H9 (cell line): Measurements from ENCODE around the gene NECAB2. TPM values are rescaled to one million over a fixed set of nuclear protein-coding genes. Genes with fewer than 3 reads are reported as not detected.

Experiments used
- DNase-seq: peaks from one replicate; pipeline ENCODE4 v3.0.0-alpha.2; 2017
- H2AFZ ChIP-seq: one replicate; pipeline ENCODE4 v1.6.1; 2013; ENCODE audit warnings: mild to moderate bottlenecking, low read length, control low read depth, moderate library complexity
- H2AK5ac ChIP-seq: 2 replicates; pipeline ENCODE4 v1.6.1; 2013; ENCODE audit warnings: low read length, control low read depth, mixed read lengths; ENCODE audit not compliant: insufficient read length
- H2BK120ac ChIP-seq: one replicate; pipeline ENCODE4 v1.6.1; 2013; ENCODE audit warnings: low read depth, mild to moderate bottlenecking, low read length, control low read depth, inconsistent platforms; ENCODE audit not compliant: poor library complexity, severe bottlenecking
- H2BK12ac ChIP-seq: 2 replicates; pipeline ENCODE4 v1.6.1; 2013; ENCODE audit warnings: low read length, control low read depth, mixed read lengths, low read depth; ENCODE audit not compliant: insufficient read length
- H2BK15ac ChIP-seq: 2 replicates; pipeline ENCODE4 v1.6.1; 2013; ENCODE audit warnings: low read depth, low read length, control low read depth
- H2BK20ac ChIP-seq: one replicate; pipeline ENCODE4 v1.6.1; 2013; ENCODE audit warnings: low read depth, mild to moderate bottlenecking, low read length, control low read depth, inconsistent platforms; ENCODE audit not compliant: poor library complexity, severe bottlenecking
- H2BK5ac ChIP-seq: 2 replicates; pipeline ENCODE4 v1.6.1; 2013; ENCODE audit warnings: low read length, control low read depth, mixed read lengths; ENCODE audit not compliant: insufficient read length
- H3K14ac ChIP-seq: 2 replicates; pipeline ENCODE4 v1.6.1; 2013; ENCODE audit warnings: low read length, control low read depth; ENCODE audit not compliant: insufficient read depth
- H3K18ac ChIP-seq: 2 replicates; pipeline ENCODE4 v1.6.1; 2013; ENCODE audit warnings: low read depth, mild to moderate bottlenecking, mixed read lengths, low read length, control low read depth; ENCODE audit not compliant: insufficient read length
- H3K23ac ChIP-seq: 2 replicates; pipeline ENCODE4 v1.6.1; 2013; ENCODE audit warnings: low read length, control low read depth, mixed read lengths, low read depth; ENCODE audit not compliant: insufficient read length
- H3K23me2 ChIP-seq: 2 replicates; pipeline ENCODE4 v1.6.1; 2013; ENCODE audit warnings: low read depth, mild to moderate bottlenecking, mixed read lengths, low read length, control low read depth; ENCODE audit not compliant: insufficient read length, poor library complexity, severe bottlenecking
- H3K27ac ChIP-seq: 2 replicates; pipeline ENCODE4 v1.5.1; 2013; ENCODE audit warnings: low read length, control low read depth, mixed read lengths, low read depth; ENCODE audit not compliant: insufficient read length
- H3K27me3 ChIP-seq: 2 replicates; pipeline ENCODE4 v1.6.1; 2013; ENCODE audit warnings: low read length, control low read depth, inconsistent platforms; ENCODE audit not compliant: insufficient read depth
- H3K4ac ChIP-seq: 2 replicates; pipeline ENCODE4 v1.6.1; 2013; ENCODE audit warnings: low read depth, mild to moderate bottlenecking, control low read depth, inconsistent platforms, low read length, moderate library complexity
- H3K4me1 ChIP-seq: 2 replicates; pipeline ENCODE4 v1.6.1; 2013; ENCODE audit warnings: low read length, control low read depth, inconsistent platforms; ENCODE audit not compliant: insufficient read depth
- H3K4me2 ChIP-seq: 2 replicates; pipeline ENCODE4 v1.6.1; 2013; ENCODE audit warnings: low read length, control low read depth, mixed read lengths; ENCODE audit not compliant: insufficient read length, insufficient read depth
- H3K56ac ChIP-seq: 2 replicates; pipeline ENCODE4 v1.6.1; 2013; ENCODE audit warnings: low read depth, mild to moderate bottlenecking, mixed read lengths, low read length, control low read depth; ENCODE audit not compliant: insufficient read length
- H3K79me1 ChIP-seq: 2 replicates; pipeline ENCODE4 v1.6.1; 2013; ENCODE audit warnings: low read depth, mild to moderate bottlenecking, moderate library complexity, low read length, control low read depth, inconsistent platforms; ENCODE audit not compliant: insufficient read depth, poor library complexity, severe bottlenecking
- H3K79me2 ChIP-seq: 2 replicates; pipeline ENCODE4 v1.6.1; 2013; ENCODE audit warnings: low read length, control low read depth, inconsistent platforms; ENCODE audit not compliant: insufficient read depth
- H3K9ac ChIP-seq: 2 replicates; pipeline ENCODE4 v1.6.1; 2013; ENCODE audit warnings: low read length, control low read depth, mixed read lengths; ENCODE audit not compliant: insufficient read length; ENCODE audit errors: extremely low read depth
- H3K9me3 ChIP-seq: one replicate; pipeline ENCODE4 v1.6.1; 2013; ENCODE audit warnings: low read depth, low read length, inconsistent platforms; ENCODE audit not compliant: control insufficient read depth
- H3T11ph ChIP-seq: one replicate; pipeline ENCODE4 v1.6.1; 2013; ENCODE audit warnings: mild to moderate bottlenecking, low read length, control low read depth, inconsistent platforms
- H4K20me1 ChIP-seq: one replicate; pipeline ENCODE4 v1.6.1; 2013; ENCODE audit not compliant: control insufficient read depth, insufficient read length, insufficient read depth
- H4K5ac ChIP-seq: 2 replicates; pipeline ENCODE4 v1.6.1; 2013; ENCODE audit warnings: low read depth, mild to moderate bottlenecking, mixed read lengths, low read length, control low read depth; ENCODE audit not compliant: insufficient read length
- H4K8ac ChIP-seq: replicated peaks from 2 replicates; pipeline ENCODE4 v1.6.1; 2013; ENCODE audit warnings: low read length, control low read depth, mixed read lengths, low read depth; ENCODE audit not compliant: insufficient read length
- H4K91ac ChIP-seq: 2 replicates; pipeline ENCODE4 v1.6.1; 2013; ENCODE audit warnings: low read depth, mild to moderate bottlenecking, moderate library complexity, mixed read lengths, low read length, control low read depth; ENCODE audit not compliant: insufficient read length
- H3K27ac Mint-ChIP-seq, 3 experiments: 2 replicates in 2 of 3; 3 replicates in 1 of 3; pipeline ENCODE4 v1.8.0; 2020 to 2021; ENCODE audit warnings: mixed read lengths in 3 of 3, mild to moderate bottlenecking in 1 of 3, moderate library complexity in 1 of 3
- H3K27me3 Mint-ChIP-seq: 2 replicates; pipeline ENCODE4 v1.8.0; 2021; ENCODE audit warnings: low read depth, mild to moderate bottlenecking, moderate library complexity, mixed read lengths
- H3K36me3 Mint-ChIP-seq, 3 experiments: 2 replicates in 2 of 3; 3 replicates in 1 of 3; pipeline ENCODE4 v1.8.0; 2020 to 2021; ENCODE audit warnings: low read depth in 3 of 3, mixed read lengths in 3 of 3; ENCODE audit not compliant: insufficient read depth in 1 of 3
- H3K4me1 Mint-ChIP-seq, 2 experiments: 2 replicates each; pipeline ENCODE4 v1.8.0; 2020; ENCODE audit warnings: mixed read lengths in 2 of 2
- H3K4me3 Mint-ChIP-seq, 2 experiments: 2 replicates in 1 of 2; 3 replicates in 1 of 2; pipeline ENCODE4 v1.8.0; 2020 to 2021; ENCODE audit warnings: mild to moderate bottlenecking in 2 of 2, mixed read lengths in 2 of 2, moderate library complexity in 1 of 2
- H3K9me3 Mint-ChIP-seq, 2 experiments: 2 replicates in 1 of 2; 3 replicates in 1 of 2; pipeline ENCODE4 v1.8.0; 2020; ENCODE audit warnings: mild to moderate bottlenecking in 2 of 2, mixed read lengths in 2 of 2, moderate library complexity in 1 of 2
- WGBS: extraction: QIAGEN DNeasy Blood & Tissue Kit; methylation state at CpG from one replicate; pipeline ENCODE4 v1.1.7; 2013; ENCODE audit warnings: missing lambda C conversion rate, low lambda C conversion rate, mixed read lengths; ENCODE audit not compliant: insufficient read length; ENCODE audit errors: extremely low coverage; 5-methylcytosine and 5-hydroxymethylcytosine counted together
- total RNA-seq: library from RNA; stranded (reverse); gene quantifications from 2 replicates; pipeline ENCODE4 v1.2.1, GENCODE V29; 2021
- TF ChIP-seq, protein P1 (sequence below): fragments of 200-600 bp; sonication (generic); conservative IDR thresholded peaks from 3 replicates; pipeline ENCODE4 v1.8.0; 2021; ENCODE audit warnings: antibody characterized with exemption, mild to moderate bottlenecking

The NECAB2 gene
- total RNA-seq, 1 experiment from 2014 or later: 12.6 TPM

- Histone ChIP-seq H2BK15ac (no peak overlapping the region), H2AK5ac (no peak overlapping the region), H2BK5ac (no peak overlapping the region), H3K14ac (no peak overlapping the region), H3K79me2 (no peaks in the 10 kb centered on the region), H3K23me2 (no peaks in the 10 kb centered on the region), H4K8ac (no peak overlapping the region), H3K23ac (no peak overlapping the region), H3K9me3 (no peaks in the 10 kb centered on the region), H3K9ac (no peak overlapping the region), H3K27ac (no peak overlapping the region), H2BK120ac (no peak overlapping the region), H2BK12ac (no peak overlapping the region), H4K20me1 (no peaks in the 10 kb centered on the region), H3K4ac (no peak overlapping the region), H3K18ac (no peak overlapping the region), H3K79me1 (no peaks in the 10 kb centered on the region), H4K91ac (no peak overlapping the region), H3K4me1 (no peaks in the 10 kb centered on the region; the same call in 1 of the 2 replicates), H2BK20ac (no peak overlapping the region), H3T11ph (no peak overlapping the region), H3K56ac (no peak overlapping the region), H2AFZ (no peak overlapping the region), H3K4me2 (no peak overlapping the region), H3K27me3 (no peaks in the 10 kb centered on the region), H4K5ac (no peak overlapping the region)
- peak; percentile 68 for DNase-seq
- TF ChIP-seq, protein P1, sequence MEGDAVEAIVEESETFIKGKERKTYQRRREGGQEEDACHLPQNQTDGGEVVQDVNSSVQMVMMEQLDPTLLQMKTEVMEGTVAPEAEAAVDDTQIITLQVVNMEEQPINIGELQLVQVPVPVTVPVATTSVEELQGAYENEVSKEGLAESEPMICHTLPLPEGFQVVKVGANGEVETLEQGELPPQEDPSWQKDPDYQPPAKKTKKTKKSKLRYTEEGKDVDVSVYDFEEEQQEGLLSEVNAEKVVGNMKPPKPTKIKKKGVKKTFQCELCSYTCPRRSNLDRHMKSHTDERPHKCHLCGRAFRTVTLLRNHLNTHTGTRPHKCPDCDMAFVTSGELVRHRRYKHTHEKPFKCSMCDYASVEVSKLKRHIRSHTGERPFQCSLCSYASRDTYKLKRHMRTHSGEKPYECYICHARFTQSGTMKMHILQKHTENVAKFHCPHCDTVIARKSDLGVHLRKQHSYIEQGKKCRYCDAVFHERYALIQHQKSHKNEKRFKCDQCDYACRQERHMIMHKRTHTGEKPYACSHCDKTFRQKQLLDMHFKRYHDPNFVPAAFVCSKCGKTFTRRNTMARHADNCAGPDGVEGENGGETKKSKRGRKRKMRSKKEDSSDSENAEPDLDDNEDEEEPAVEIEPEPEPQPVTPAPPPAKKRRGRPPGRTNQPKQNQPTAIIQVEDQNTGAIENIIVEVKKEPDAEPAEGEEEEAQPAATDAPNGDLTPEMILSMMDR: peak; percentile 71
- Mint-ChIP-seq H3K36me3 (no peaks in the 10 kb centered on the region; a peak in 1 of 7 replicates), H3K9me3 (no peaks in the 10 kb centered on the region), H3K27ac (no peak overlapping the region; a peak in 2 of 7 replicates), H3K27me3 (peaks cover 16% of the 10 kb centered on the region), H3K4me3 (no peak overlapping the region; a peak in 2 of 5 replicates), H3K4me1 (peaks cover 27 to 45% of the 10 kb centered on the region in 2 experiments)
- no CpG with 5 or more reads among the region's 5 CpGs for WGBS
These were observed 76.1 kb downstream of the NECAB2 start for GRCh38 chr16:84044118-84044488.
